Prostate gland (tissue), 2 donors: Measurements from ENCODE around the gene CALHM4. TPM values are rescaled to one million over a fixed set of nuclear protein-coding genes. Genes with fewer than 3 reads are reported as not detected.

Source experiments
- DNase-seq: peaks from one replicate; pipeline ENCODE4 v3.0.0-alpha.2; 2019; ENCODE audit warnings: low spot score
- H3K27ac ChIP-seq, 2 donors: fragments of 200-600 bp; sonication (generic); 2 replicates each; pipeline ENCODE4 v1.5.1; 2017 to 2019
- H3K27me3 ChIP-seq: fragments of 200-600 bp; sonication (generic); replicated peaks from 2 replicates; pipeline ENCODE4 v1.5.1; 2019; ENCODE audit not compliant: insufficient read depth
- H3K36me3 ChIP-seq, 2 donors: fragments of 200-600 bp; sonication (generic); 1 replicate in 1 of 2; 2 replicates in 1 of 2; pipeline versions ENCODE4 v1.5.1 to v1.8.1; 2017 to 2019
- H3K4me1 ChIP-seq: fragments of 200-600 bp; sonication (generic); replicated peaks from 2 replicates; pipeline ENCODE4 v1.5.1; 2019
- H3K4me3 ChIP-seq, 2 donors: fragments of 200-600 bp; sonication (generic); 2 replicates each; pipeline ENCODE4 v1.5.1; 2017 to 2019
- H3K9me3 ChIP-seq: fragments of 200-600 bp; sonication (generic); 2 replicates; pipeline ENCODE4 v1.5.1; 2017
- POLR2A ChIP-seq: fragments of 450-650 bp; IDR thresholded peaks from one replicate; pipeline ENCODE4 v1.6.1; 2016; ENCODE audit warnings: antibody characterized with exemption, mild to moderate bottlenecking
- POLR2AphosphoS5 ChIP-seq: sonication (generic); formaldehyde crosslinking; IDR thresholded peaks from one replicate; pipeline ENCODE4 v1.6.1; 2017; ENCODE audit warnings: antibody characterized with exemption
- WGBS: methylation state at CpG from one replicate; pipeline ENCODE4 v1.1.5; 2018; 5-methylcytosine and 5-hydroxymethylcytosine counted together
- intact Hi-C: fragments of 100-400 bp; cut with DNase I; formaldehyde crosslinking; loops from one replicate; pipeline ENCODE4 v1.14.2; 2022
- total RNA-seq, 2 donors: library from RNA; depleted of rRNA; stranded (reverse); fragments of >200 nt; gene quantifications; one replicate each; pipeline ENCODE4 v1.1.0, GENCODE V29; 2016
- TF ChIP-seq, protein P1 (sequence below), 4 experiments: fragments of 200-600 bp in 2 of 4; fragments of 450-650 bp in 2 of 4; sonication (generic) in 2 of 4; IDR thresholded peaks; 1 replicate in 3 of 4; 2 replicates in 1 of 4; pipeline ENCODE4 v1.5.1; 2016 to 2019; ENCODE audit warnings: antibody characterized with exemption in 4 of 4, mild to moderate bottlenecking in 2 of 4, moderate library complexity in 2 of 4

CALHM4 gene
- total RNA-seq, 2 donors from 2014 or later: 0.57 TPM; not detected in 1

- no peak for DNase-seq
- H3K27ac ChIP-seq: no peak overlapping the region
- intact Hi-C loops: loop anchor here (5.0 to 10.0 kb wide), 2 partner anchors 52 to 235 kb away; partner anchors contain the start of gene TSPYL1
- no peaks in the 10 kb centered on the region for H3K4me1 ChIP-seq
- no peaks in the 10 kb centered on the region for H3K36me3 ChIP-seq
- TF ChIP-seq, protein P1, sequence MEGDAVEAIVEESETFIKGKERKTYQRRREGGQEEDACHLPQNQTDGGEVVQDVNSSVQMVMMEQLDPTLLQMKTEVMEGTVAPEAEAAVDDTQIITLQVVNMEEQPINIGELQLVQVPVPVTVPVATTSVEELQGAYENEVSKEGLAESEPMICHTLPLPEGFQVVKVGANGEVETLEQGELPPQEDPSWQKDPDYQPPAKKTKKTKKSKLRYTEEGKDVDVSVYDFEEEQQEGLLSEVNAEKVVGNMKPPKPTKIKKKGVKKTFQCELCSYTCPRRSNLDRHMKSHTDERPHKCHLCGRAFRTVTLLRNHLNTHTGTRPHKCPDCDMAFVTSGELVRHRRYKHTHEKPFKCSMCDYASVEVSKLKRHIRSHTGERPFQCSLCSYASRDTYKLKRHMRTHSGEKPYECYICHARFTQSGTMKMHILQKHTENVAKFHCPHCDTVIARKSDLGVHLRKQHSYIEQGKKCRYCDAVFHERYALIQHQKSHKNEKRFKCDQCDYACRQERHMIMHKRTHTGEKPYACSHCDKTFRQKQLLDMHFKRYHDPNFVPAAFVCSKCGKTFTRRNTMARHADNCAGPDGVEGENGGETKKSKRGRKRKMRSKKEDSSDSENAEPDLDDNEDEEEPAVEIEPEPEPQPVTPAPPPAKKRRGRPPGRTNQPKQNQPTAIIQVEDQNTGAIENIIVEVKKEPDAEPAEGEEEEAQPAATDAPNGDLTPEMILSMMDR (IDR thresholded peaks at IDR 0.05): no peak
- TF ChIP-seq POLR2A (no peak), POLR2AphosphoS5 (no peak)
- H3K9me3 ChIP-seq: no peaks in the 10 kb centered on the region
- no peaks in the 10 kb centered on the region for H3K27me3 ChIP-seq
- no peak overlapping the region for H3K4me3 ChIP-seq
Observed at GRCh38 chr6:116512734-116513133, 40.8 kb upstream of the CALHM4 start.

DNA sequence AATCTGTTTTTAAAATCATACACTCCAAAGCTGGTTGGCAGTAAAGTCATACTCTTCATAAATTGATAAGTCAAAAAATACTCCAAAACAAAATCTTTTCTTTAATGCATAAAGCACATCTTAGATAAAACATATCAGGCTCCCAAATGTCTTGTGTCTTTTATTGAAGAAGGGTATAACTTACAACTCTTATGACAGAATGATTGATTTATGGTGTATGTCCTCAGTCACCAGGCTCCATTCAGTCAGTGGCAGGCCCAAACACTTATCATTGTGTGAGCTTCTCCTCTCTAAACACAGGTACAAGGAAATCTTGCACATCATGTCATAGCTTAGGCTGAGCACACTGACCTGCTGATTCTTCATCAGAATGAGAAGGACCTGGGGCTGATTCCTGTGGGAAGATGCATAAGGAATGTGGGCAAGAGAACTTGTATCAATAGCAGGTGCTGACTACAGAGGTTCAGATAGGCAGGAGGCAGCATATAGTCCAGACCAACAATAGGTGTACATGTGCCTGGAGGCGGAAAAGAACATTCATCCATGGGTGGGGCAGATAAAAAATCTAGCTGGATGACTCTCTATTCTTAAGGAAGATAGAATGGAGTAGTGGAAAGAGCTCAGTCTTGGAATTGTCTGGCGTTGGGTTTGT lies 40.2 kb upstream of the CALHM4 start:
- TF ChIP-seq, protein P1 (IDR thresholded peaks at IDR 0.05): no peak
- TF ChIP-seq POLR2A: no peak
- TF ChIP-seq POLR2AphosphoS5: no peak
- H3K4me3 ChIP-seq: no peak overlapping the region
- DNase-seq: no peak
- 98% methylated on average over 2 of the region's 2 CpGs for WGBS
- no peaks in the 10 kb centered on the region for H3K27me3 ChIP-seq
- no peak overlapping the region for H3K27ac ChIP-seq
- H3K36me3 ChIP-seq: no peaks in the 10 kb centered on the region
- H3K9me3 ChIP-seq: no peaks in the 10 kb centered on the region
- intact Hi-C loops: loop anchor here (5.0 to 10.0 kb wide), 2 partner anchors 51 to 236 kb away; partner anchors contain the start of gene TSPYL1
- H3K4me1 ChIP-seq: no peaks in the 10 kb centered on the region

- WGBS: 87% methylated on average over 4 of the region's 4 CpGs
- intact Hi-C loops: loop anchor here (5.0 to 10.0 kb wide), 2 partner anchors 51 to 237 kb away; partner anchors contain the start of gene TSPYL1
- no peak overlapping the region for H3K27ac ChIP-seq
- H3K4me3 ChIP-seq: no peak overlapping the region
- no peaks in the 10 kb centered on the region for H3K36me3 ChIP-seq
- TF ChIP-seq, protein P1 (IDR thresholded peaks at IDR 0.05): no peak
- TF ChIP-seq POLR2AphosphoS5 (no peak), POLR2A (no peak)
- H3K4me1 ChIP-seq: no peaks in the 10 kb centered on the region
- no peaks in the 10 kb centered on the region for H3K27me3 ChIP-seq
- DNase-seq: no peak
- no peaks in the 10 kb centered on the region for H3K9me3 ChIP-seq
Observed at GRCh38 chr6:116514111-116514510, 39.4 kb upstream of the CALHM4 start.

- Histone ChIP-seq H3K4me3 (no peak overlapping the region), H3K4me1 (no peaks in the 10 kb centered on the region), H3K9me3 (no peaks in the 10 kb centered on the region), H3K36me3 (no peaks in the 10 kb centered on the region), H3K27me3 (no peaks in the 10 kb centered on the region), H3K27ac (no peak overlapping the region)
- intact Hi-C loops: loop anchor here (10.0 kb wide), 1 partner anchor 50 kb away; no protein-coding TSS in a partner anchor
- DNase-seq: no peak
- no peak for TF ChIP-seq POLR2AphosphoS5
- TF ChIP-seq, protein P1 (IDR thresholded peaks at IDR 0.05): no peak
- TF ChIP-seq POLR2A: no peak
Observed at GRCh38 chr6:116515141-116515540, 38.4 kb upstream of the CALHM4 start.
